SK-N-MC (cell line): ENCODE measurements around the gene NDUFAF8.

Experiments used
- EZH2 ChIP-seq: fragments of 200-600 bp; sonication (generic); IDR thresholded peaks from one replicate; pipeline ENCODE4 v1.6.1; 2017; ENCODE audit warnings: antibody characterized with exemption
- FOXP2 ChIP-seq: optimal IDR thresholded peaks from 2 replicates; pipeline ENCODE3; 2011; ENCODE audit warnings: mild to moderate bottlenecking, moderate library complexity; ENCODE audit not compliant: insufficient read depth; ENCODE audit errors: extremely low read length, control extremely low read depth
- POLR2AphosphoS5 ChIP-seq: IDR thresholded peaks from 2 replicates; pipeline ENCODE4 v1.6.1; 2012; ENCODE audit warnings: mild to moderate bottlenecking, low read depth, low read length, borderline replicate concordance

DNA sequence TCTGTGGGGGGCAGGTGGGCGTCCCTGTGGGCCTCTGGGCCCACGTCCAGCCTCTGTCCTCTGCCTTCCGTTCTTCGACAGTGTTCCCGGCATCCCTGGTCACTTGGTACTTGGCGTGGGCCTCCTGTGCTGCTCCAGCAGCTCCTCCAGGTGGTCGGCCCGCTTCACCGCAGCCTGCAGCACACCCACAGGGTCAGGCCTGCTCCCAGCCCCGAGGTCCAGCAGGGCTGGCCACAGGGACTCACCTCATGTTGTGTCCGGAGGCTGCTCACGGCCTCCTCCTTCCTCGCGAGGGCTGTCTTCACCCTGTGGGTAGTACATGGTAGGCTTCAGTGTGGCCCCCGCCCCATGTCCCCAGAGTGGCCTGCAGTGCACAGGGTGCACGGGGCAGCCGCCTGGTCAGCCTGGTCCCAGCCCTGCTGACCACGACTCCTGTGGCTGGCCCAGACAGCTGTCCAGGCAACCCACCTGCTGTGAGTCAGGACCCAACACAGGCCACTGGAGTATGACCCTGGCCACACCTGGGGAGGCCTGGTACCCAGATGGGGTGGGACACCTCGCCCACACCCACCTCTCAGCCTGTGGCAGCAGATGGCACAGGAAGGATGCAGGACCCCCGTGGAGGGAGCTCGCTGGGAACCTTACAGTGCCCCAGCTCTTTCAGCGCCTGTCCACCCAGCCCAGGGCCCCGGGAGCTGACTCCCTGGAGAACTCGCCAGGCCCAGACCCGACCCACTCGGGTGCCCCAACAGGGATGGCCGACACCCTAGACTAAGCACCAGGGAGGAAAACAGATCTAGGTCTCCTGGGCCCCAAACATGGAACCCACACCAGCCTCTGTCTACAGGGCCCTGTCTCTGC, 49.2 kb upstream of the NDUFAF8 start:
- no peak for TF ChIP-seq EZH2
- no peak for TF ChIP-seq POLR2AphosphoS5
- no peak for TF ChIP-seq FOXP2
